GM21515 (cell line): ENCODE measurements around the gene DYRK1A.

ENCODE experiments used
- ATAC-seq: cut with Tn5 transposase; IDR thresholded peaks from one replicate; pipeline ENCODE4 v1.9.1; 2021; ENCODE audit not compliant: unreplicated experiment

Gene DYRK1A

GRCh38 chr21:37365517-37366481 lies 774 bp upstream of the DYRK1A start:
- peak; percentile 34 for ATAC-seq

DNA sequence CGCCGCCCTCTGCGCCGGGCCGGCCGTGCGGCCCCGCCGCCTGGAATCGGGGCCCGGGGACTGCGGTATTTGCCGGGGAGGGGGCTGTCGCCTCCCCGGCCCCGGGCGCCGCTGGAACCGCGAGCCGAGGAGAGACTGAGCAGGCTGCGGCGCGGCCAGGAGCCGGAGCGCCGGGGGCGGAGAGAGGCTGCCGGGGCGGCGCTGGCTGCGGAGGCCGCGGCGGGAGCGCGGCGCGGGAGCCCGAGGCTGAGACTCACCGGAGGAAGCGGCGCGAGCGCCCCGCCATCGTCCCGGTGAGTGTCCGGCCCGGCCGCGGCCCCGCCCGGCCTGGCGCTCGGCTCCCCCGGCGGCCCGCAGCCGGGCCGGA lies 746 bp downstream of the DYRK1A start:
- ATAC-seq = no peak

- ATAC-seq = no peak
Measured at GRCh38 chr21:37367703-37368540, 1.3 kb downstream of the DYRK1A start.

- no peak for ATAC-seq
Measured at GRCh38 chr21:37368541-37369279, 2.1 kb downstream of the DYRK1A start.

DNA sequence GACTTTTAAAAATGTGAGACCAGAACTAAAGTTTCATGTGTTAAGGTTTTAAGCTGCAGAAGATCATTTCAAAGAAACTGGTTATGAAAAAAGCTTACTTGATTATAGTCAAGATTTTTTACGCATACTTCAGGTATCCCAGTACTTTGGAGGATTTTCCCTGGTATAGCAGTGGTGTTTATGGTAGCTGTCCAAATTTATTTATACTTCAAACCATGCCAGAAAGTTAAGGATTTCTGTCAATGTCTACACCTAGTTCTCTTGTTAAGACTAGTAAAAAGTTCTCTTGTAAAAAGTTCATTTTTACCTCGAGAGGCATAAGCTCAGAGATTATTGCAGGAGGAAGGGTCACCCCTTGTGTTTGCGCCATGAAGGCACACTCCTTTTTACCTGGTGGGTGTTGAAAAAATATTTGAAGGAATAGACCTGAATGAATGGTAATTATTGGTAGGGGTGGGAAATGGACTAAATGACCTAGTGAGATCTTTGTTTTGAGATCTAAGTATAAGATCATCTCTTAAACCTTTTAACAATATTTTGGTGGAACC lies 2.8 kb downstream of the DYRK1A start:
- ATAC-seq = no peak

DNA sequence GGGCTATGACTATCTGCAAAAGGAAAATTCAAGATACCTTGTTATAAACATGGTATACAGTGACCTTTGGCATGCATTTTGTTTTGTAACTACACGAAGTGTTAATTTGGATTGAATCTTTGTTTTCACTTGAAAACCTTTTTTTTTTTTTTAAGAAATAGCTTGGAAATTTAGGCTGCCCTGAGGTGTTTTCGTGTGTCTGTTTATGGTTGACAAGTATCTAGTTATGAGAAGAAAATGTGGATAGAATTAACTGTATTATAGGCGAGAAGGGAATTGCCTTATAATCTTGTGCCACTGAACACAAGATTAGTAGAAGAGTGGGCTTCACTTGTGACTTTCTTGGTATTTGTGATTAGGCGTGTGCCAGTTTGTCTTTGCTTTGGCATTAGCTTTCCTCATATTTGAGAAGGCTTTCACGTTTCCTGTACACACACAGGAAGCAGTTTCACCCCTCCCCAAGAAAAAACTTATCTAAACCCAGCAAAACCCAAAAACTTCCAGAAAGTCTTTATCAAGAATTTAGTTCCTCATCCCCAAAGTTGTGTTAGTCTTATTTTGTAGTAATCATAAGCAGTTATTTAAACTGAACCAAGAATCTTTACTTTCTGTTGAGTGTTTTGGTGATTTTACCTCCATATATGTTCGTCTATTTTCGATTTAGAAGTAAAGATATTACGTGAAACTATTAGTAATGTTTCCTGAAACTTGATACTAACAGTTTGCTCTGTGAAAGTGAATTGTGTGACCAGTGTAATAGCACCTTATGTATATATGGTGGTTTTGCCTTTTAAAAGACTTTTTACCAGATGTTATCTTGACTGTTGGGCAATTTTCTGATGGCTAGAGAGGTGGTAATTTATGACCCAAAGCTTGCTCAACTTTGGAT lies 3.8 kb downstream of the DYRK1A start:
- ATAC-seq = no peak

GRCh38 chr21:37371041-37371397 lies 4.4 kb downstream of the DYRK1A start:
- no peak for ATAC-seq

DNA sequence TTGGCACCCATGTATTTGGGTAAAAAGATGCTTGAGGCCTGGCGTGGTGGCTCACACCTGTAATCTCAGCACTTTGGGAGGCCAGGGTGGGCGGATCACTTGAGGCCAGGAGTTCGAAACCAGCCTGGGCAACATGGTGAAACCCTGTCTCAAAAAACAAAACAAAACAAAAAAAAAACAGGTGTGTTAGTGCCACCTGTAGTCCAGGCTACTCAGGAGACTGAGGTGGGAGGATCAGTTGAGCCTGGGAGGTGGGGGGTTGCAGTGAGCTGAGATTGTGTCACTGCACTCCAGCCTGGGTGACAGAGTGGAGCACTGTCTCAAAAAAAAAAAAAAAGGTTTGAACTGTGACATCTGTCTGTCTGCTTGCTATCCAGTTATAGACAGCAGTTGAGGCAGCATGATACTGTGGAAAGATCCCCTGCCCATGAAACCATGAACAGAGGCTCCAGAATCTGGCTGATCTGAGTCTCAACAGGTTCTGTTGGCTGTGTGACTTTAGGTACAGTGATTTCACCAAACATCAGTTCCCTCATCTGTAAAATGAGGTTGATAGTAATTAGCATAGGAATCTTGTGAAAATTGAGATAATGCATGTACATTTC lies 5.7 kb downstream of the DYRK1A start:
- no peak for ATAC-seq

DNA sequence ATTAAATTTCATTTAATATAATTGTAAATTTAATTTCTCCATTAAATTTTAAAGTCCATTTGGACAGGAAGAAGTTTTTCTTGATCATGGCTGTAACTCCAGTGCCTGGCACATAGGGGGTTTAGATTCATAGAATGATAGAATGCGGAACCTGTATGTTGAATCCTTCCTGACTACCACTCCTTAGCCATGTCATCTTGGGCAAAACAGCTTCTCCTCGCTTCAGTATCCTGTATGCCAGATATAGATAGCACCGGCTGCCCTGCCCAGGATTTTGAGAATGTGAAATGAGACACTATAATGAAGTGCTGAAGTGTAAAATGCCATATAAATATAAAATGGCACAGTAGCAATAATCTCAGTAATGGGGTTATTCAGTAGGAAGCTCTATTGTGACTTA lies 6.4 kb downstream of the DYRK1A start:
- no peak for ATAC-seq

DNA sequence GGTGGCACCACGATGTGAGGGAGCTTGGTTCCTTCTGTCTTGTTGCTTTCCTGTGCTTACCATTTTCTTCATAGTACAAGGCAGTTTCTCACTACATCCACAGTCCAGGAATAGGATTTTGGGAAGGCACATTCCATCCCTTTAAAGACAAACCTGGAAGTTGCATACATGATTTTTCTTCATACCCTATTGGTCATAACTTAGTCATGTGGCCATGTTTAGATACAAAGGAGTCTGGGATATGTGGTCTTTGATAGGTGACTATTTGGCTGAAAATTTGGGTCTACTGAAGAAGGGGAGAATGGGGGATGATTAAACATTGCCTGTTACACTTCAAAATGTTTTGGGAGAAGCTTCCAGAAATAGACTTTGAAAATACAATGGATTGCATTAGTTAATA lies 7.0 kb downstream of the DYRK1A start:
- ATAC-seq = no peak

GRCh38 chr21:37374027-37374426 lies 7.5 kb downstream of the DYRK1A start:
- no peak for ATAC-seq

GRCh38 chr21:37375866-37376574 lies 9.4 kb downstream of the DYRK1A start:
- no peak for ATAC-seq

- ATAC-seq = no peak
Measured at GRCh38 chr21:37378700-37379139, 12.1 kb downstream of the DYRK1A start.

GRCh38 chr21:37380349-37381323 lies 14.1 kb downstream of the DYRK1A start:
- ATAC-seq = no peak

- no peak for ATAC-seq
Measured at GRCh38 chr21:37381883-37382585, 15.5 kb downstream of the DYRK1A start.

- no peak for ATAC-seq
Measured at GRCh38 chr21:37383086-37383485, 16.5 kb downstream of the DYRK1A start.

GRCh38 chr21:37383784-37384311 lies 17.3 kb downstream of the DYRK1A start:
- no peak for ATAC-seq
